Neural cell (in vitro differentiated cells): ENCODE results near the gene GALNT16.

ENCODE experiments used
- MXI1 ChIP-seq: fragments of 450-650 bp; conservative IDR thresholded peaks from 2 replicates; pipeline ENCODE4 v1.6.1; 2014; ENCODE audit warnings: antibody characterized with exemption, mild to moderate bottlenecking; ENCODE audit not compliant: poor library complexity, severe bottlenecking
- POLR2AphosphoS5 ChIP-seq: IDR thresholded peaks from 2 replicates; pipeline ENCODE4 v1.6.1; 2012
- TAF1 ChIP-seq: IDR thresholded peaks from 2 replicates; pipeline ENCODE4 v1.6.1; 2012; ENCODE audit warnings: low read depth
- TF ChIP-seq, protein P1 (sequence below): fragments of 450-650 bp; IDR thresholded peaks from 2 replicates; pipeline ENCODE4 v1.5.1; 2014; ENCODE audit warnings: antibody characterized with exemption, mild to moderate bottlenecking, moderate library complexity; ENCODE audit not compliant: poor library complexity, severe bottlenecking

- TF ChIP-seq, protein P1, sequence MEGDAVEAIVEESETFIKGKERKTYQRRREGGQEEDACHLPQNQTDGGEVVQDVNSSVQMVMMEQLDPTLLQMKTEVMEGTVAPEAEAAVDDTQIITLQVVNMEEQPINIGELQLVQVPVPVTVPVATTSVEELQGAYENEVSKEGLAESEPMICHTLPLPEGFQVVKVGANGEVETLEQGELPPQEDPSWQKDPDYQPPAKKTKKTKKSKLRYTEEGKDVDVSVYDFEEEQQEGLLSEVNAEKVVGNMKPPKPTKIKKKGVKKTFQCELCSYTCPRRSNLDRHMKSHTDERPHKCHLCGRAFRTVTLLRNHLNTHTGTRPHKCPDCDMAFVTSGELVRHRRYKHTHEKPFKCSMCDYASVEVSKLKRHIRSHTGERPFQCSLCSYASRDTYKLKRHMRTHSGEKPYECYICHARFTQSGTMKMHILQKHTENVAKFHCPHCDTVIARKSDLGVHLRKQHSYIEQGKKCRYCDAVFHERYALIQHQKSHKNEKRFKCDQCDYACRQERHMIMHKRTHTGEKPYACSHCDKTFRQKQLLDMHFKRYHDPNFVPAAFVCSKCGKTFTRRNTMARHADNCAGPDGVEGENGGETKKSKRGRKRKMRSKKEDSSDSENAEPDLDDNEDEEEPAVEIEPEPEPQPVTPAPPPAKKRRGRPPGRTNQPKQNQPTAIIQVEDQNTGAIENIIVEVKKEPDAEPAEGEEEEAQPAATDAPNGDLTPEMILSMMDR, result no peak
- no peak for TF ChIP-seq POLR2AphosphoS5
- TF ChIP-seq MXI1, result no peak
- TF ChIP-seq TAF1, result no peak
Observed at GRCh38 chr14:69372146-69372545, 112.2 kb downstream of the GALNT16 start.
